Measurements from ENCODE around the gene LIMCH1.
"Not testable (repeated sequence)": the region's sequence is repeated elsewhere in the genome, so short reads cannot be mapped to it uniquely, and the experiment has no call there.

LIMCH1 gene

GRCh38 chr4:41538017-41538733 lies at the start of gene LIMCH1:
TSS of gene LIMCH1 (plus strand) at chr4:41538157. CDS start at chr4:41605996, 67,839 bp downstream.
- DNase-seq, result no peak

- DNase-seq, result not testable (repeated sequence)
Measured at GRCh38 chr4:41491081-41491576, 46.8 kb upstream of the LIMCH1 start.

DNA sequence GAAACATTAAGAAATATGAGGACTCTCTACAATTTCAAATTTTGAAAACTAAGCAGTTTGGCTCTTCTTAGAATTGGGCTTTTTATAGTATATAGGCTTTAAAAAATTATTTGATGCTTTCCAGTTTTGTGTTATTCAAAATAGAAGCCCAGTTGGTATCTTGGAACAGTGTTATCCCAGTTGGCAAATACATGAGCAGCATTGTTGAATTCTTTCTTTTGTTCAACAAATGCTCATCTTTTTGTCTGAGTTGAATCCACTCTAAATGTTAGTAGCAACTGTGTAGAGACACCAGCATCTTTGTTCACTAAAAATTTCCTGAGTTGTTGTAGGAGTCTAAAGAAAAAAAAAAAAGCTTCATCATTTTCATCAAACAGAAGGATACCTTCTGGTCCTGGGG lies 41.0 kb upstream of the LIMCH1 start:
- no peak for DNase-seq

DNA sequence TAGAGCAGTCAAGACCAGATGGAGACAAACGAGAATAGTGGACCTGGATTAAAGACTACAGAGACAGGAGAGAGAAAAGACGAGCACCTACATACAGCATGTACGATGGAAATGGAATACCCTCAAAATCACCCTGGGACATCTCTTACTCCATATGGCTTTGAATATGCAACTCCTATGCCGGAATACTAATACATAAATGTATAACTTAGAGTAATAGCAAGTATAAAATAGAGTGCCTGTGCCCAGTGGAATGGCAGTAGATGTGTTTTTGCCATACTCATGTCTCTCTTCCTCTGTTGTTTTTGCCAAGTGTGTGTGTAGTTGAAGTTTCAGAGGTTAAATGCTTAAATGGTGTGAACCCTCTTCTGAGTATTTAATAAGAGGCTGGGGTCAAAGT lies 39.8 kb upstream of the LIMCH1 start:
- DNase-seq, result no peak

GRCh38 chr4:41504167-41504818 lies 33.7 kb upstream of the LIMCH1 start:
- DNase-seq, result no peak

GRCh38 chr4:41505161-41505661 lies 32.7 kb upstream of the LIMCH1 start:
- peak; percentile 11 for DNase-seq

DNA sequence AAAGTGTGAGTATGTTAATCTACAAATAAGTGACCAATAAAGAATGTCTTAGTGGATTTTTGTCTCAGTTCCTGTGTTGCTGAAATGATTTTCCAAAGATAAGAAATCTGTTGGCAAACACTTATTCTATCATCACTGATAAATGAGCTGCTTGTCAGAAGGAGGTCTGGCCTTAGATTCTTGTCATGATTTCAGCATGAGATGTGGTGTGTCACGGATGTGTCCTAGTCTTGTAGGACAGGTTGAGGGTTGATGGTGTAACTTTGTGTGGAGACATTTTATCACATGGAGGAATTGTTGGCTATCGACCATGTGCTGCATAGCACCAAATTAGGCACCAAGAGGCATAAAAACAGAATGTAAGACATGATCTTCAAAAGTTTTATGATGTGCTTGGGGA lies 31.8 kb upstream of the LIMCH1 start:
- no peak for DNase-seq

DNA sequence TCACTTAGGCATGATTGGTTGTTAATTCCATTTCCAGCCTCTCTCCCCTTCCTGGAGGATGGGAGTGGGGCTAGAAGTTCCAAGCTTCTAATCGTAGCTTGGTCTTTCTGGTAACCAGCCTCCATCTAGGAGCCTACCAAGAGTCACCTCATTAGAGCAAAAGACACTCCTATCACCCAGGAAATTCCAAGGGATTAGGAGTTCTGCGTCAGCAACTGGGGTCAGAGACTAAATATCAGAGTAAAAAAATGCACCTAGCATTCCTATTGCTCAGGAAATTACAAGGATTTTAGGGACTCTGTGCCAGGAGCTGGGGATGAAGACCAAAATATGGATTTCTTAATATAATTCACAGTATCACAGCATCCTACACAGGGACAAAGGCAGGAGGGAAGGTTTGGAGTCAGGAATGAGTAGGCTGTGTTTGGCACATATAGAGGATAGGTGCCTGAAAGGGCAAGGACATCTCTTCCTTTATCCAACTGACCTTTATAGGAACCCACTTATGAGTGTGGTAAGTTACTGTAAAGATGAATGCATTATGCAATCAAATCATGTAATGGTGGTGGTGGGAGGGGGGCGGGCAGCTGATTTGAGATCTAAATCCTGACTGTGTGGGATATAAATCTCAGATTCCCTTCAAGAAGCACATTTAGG lies 30.5 kb upstream of the LIMCH1 start:
- no peak for DNase-seq

DNA sequence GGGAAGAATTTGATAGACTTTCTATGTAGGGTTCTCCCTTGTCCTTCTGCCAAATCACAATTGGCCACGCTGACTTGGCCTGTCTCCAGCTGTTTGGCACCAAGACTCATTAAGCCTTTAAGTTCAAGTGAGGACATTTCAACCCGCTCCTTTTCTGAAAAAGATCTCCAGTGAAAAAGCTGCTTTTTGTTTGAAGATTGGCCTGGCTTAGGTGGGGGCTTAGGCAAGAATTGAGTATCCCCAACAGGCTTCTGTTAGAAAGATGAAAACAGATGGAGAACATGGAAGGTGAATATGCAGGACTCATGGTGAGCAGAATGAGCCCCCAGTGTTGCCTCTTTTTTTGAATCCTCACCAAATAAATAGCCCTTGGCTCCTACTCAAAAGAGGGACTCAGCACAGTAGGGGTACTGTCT lies 28.5 kb upstream of the LIMCH1 start:
- DNase-seq, result no peak

- DNase-seq, result peak; percentile 5
Measured at GRCh38 chr4:41510179-41510578, 27.8 kb upstream of the LIMCH1 start.

- no peak for DNase-seq
Measured at GRCh38 chr4:41512136-41512535, 25.8 kb upstream of the LIMCH1 start.

- DNase-seq, result no peak
Measured at GRCh38 chr4:41512596-41512995, 25.4 kb upstream of the LIMCH1 start.

DNA sequence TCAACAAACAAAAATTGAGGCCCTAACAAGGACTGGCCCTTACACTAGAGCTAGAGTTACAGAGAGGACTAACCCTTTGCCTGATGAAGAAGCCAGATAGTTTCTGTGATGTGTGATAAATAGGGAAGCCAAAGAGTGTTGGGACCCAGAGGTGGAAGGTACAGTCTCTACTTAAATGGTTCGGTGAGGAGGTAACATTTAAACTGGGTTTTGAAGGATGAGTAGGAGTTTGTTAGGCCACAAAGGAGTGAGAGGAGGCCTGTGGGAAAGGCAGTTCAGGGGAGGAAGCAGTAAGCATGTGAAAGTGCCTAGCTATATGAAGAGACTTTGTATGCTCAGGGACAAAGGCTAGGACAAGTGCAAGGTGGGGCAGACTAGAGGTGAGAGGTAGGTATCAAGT lies 23.8 kb upstream of the LIMCH1 start:
- no peak for DNase-seq

DNA sequence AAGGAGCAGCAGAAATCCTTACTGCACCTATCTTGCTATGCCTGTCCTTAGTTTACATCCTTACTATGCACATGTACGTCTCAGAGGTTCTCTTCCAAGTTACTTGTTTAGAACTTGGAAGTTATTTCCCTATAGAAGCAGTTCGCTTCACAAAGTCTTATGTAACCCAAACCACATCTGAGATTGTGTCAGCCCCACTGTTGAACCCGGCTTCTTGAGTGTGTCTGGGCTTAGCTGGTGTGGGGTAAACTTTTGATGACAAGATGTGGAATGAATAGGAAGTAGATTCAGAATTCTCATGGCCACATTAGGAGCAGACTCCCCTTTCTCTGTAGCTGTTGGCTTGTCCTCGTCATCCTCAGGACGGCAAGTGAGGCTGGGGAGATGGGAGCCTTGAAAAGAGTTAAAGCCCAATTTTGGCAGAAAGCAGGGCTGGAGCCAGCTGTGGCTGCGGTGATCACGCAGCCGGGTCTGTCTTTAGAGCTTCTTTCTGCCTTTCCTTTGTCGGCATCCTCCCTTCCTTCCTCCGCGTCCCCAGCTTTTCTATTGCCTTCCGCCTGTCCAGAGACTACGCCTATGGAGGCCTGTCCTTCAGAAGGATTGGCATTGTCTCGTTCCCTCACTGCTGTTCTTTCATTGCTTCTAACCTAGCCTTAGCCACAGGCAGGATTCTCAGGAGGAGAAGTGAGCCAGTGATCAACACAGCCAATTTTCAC lies 23.0 kb upstream of the LIMCH1 start:
- no peak for DNase-seq

GRCh38 chr4:41517121-41517520 lies 20.8 kb upstream of the LIMCH1 start:
- DNase-seq, result no peak

DNA sequence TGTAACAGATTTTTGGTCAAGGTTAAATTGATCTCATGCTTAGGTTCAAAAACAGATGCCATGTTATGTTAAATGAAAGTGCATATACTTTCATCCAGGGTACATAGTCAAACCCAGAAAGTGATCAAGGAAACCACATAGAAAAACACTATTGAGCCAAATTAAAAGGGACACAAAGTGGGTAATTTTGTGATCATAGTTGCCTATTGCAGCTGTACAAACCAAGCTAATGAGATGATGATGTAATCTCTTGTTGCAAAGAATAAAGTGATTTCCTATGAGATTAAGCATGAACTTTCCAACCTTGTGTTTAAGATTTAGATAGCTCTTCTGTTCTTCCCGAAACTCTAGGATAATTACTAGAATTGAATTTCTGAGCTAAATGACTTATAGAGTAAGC lies 20.2 kb upstream of the LIMCH1 start:
- DNase-seq, result no peak

GRCh38 chr4:41524425-41524824 lies 13.5 kb upstream of the LIMCH1 start:
- DNase-seq, result no peak

DNA sequence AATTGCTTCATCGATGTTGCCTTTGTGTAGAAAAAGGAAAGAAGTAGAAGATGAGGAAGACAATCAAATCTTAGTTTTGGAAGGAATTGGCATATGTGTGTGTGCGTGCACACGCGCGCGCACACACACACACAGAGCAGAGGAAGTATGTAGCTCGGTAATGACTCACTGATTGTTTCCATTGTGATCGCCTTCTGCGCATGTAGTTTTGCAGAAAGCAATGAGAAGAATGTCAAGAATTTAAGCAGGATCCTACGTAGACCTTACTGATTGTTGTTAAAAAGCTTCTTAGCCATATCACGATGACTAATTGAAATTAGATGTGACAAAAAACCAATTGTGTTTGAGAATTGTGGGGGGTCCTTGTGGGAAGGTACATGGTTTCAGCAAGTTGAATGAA lies 12.8 kb upstream of the LIMCH1 start:
- no peak for DNase-seq

- no peak for DNase-seq
Measured at GRCh38 chr4:41526628-41527027, 11.3 kb upstream of the LIMCH1 start.

GRCh38 chr4:41528512-41529205 lies 9.3 kb upstream of the LIMCH1 start:
- no peak for DNase-seq

DNA sequence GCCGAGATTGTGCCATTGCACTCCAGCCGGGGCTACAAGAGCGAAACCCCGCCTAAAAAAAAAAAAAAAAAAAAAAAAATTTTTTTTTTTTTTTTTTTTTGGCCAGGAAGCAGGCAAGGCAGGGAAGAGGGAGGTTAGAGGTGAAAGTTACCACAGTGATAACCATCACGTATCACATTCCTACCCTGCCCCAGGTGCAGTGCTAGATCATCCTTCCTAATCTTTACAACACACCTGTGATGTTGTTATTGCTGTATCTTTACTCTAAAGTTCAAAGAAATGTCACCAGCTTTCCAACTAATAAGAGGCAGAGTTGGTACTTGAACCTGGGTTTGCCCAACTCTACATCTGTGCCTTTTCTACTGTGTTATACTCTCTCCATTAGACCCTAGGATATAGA lies 7.2 kb upstream of the LIMCH1 start:
- no peak for DNase-seq

DNA sequence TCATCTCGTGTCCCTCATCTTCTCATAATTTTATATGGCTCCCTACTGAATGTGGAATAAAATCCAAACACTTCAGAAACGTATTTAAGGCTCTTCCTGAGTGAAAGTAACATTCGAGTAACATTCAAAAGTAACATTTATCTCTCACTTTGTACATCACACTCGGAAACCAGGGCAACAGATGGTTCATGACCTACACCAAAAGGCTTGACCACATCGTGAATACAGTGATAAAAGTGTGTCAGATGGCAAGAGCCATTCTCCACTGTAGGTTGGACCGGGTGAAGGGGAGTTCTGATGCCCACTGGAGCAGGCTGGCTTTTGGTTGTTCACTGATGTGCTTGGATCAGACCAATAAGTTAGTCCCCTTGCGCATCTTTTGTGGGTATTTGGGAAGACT lies 5.6 kb upstream of the LIMCH1 start:
- no peak for DNase-seq

DNA sequence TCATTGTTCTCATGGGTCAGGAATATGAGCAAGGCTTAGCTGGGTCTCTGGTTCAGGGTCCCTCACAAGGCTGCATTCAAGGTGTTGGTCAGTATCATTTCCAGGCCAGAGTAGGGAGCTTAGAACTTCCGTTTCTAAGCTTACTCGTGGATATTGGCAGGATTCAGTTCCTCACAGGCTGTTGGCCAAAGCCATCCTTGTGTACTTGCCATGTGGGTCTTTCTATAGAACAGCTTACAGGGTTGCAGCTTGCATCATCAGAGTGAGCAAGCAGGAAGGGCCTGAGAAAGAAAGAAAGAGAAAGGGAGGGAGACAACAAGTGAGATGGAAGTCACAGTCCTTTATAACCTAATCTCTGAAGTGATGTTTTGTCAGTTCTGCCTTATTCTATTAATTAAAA lies 5.1 kb upstream of the LIMCH1 start:
- no peak for DNase-seq
